Spleen (tissue), 11 donors: ENCODE data around the gene TRMT61A. TPM values are rescaled to one million over a fixed set of nuclear protein-coding genes. Genes with fewer than 3 reads are reported as not detected.

Source experiments
- DNase-seq: peaks from one replicate; pipeline ENCODE4 v3.0.0-alpha.2; 2020
- H3K27ac ChIP-seq, 8 donors: fragments of 200-600 bp; sonication (generic) in 7 of 8; 1 replicate in 4 of 8; 2 replicates in 4 of 8; pipeline versions ENCODE4 v1.5.0 to v1.8.0; 2016 to 2021; ENCODE audit warnings: inconsistent platforms in 4 of 8, mild to moderate bottlenecking in 4 of 8, moderate library complexity in 1 of 8
- H3K27me3 ChIP-seq, 7 donors: fragments of 200-600 bp; sonication (generic) in 6 of 7; replicated peaks in 1 of 7; 1 replicate in 4 of 7; 2 replicates in 3 of 7; pipeline versions ENCODE4 v1.5.0 to v1.8.0; 2016 to 2021; ENCODE audit warnings: inconsistent platforms in 3 of 7, mild to moderate bottlenecking in 1 of 7
- H3K36me3 ChIP-seq, 6 donors: fragments of 200-600 bp; sonication (generic) in 5 of 6; 1 replicate in 4 of 6; 2 replicates in 2 of 6; pipeline versions ENCODE4 v1.5.0 to v1.8.0; 2016 to 2021; ENCODE audit warnings: inconsistent platforms in 2 of 6
- H3K4me1 ChIP-seq, 6 donors: fragments of 200-600 bp; sonication (generic) in 5 of 6; 1 replicate in 3 of 6; 2 replicates in 3 of 6; pipeline versions ENCODE4 v1.5.0 to v1.8.0; 2016 to 2021; ENCODE audit warnings: inconsistent platforms in 3 of 6
- H3K4me3 ChIP-seq, 8 donors: fragments of 200-600 bp; sonication (generic) in 7 of 8; 1 replicate in 4 of 8; 2 replicates in 4 of 8; pipeline versions ENCODE4 v1.5.0 to v1.8.0; 2016 to 2021; ENCODE audit warnings: inconsistent platforms in 4 of 8, mild to moderate bottlenecking in 4 of 8, moderate library complexity in 2 of 8
- H3K9me3 ChIP-seq, 8 donors: fragments of 200-600 bp; sonication (generic) in 7 of 8; 1 replicate in 4 of 8; 2 replicates in 4 of 8; pipeline versions ENCODE4 v1.5.0 to v1.8.0; 2016 to 2021; ENCODE audit warnings: inconsistent platforms in 4 of 8
- POLR2A ChIP-seq, 3 donors: fragments of 450-650 bp; IDR thresholded peaks; one replicate each; pipeline ENCODE4 v1.5.1; 2017; ENCODE audit warnings: antibody characterized with exemption in 3 of 3, mild to moderate bottlenecking in 1 of 3
- POLR2AphosphoS5 ChIP-seq, 3 donors: sonication (generic); formaldehyde crosslinking; IDR thresholded peaks; one replicate each; pipeline ENCODE4 v1.5.1; 2017; ENCODE audit warnings: antibody characterized with exemption in 3 of 3
- WGBS, 5 donors: extraction: QIAGEN DNeasy Blood & Tissue Kit in 3 of 5; methylation state at CpG; one replicate each; pipeline versions ENCODE4 v1.1.5 to v1.1.7; 2013 to 2018; 5-methylcytosine and 5-hydroxymethylcytosine counted together
- intact Hi-C: fragments of 100-400 bp; cut with DNase I; formaldehyde crosslinking; loops from one replicate; pipeline ENCODE4 v1.15.0; 2023; ENCODE audit warnings: low total_unique reads
- polyA plus RNA-seq, 3 donors: library from polyadenylated mRNA; stranded (reverse); fragments of 200-250 nt; gene quantifications; one replicate each; pipeline ENCODE4 v1.2.1, GENCODE V29; 2013
- total RNA-seq, 7 donors: library from RNA; depleted of rRNA in 3 of 7; stranded (reverse); fragments of >200 nt in 3 of 7; fragmentation: NEBNext Ultra II Directional in 4 of 7; extraction: Animal tissue kit (Norgen Biotek cat#: 25700) in 4 of 7; gene quantifications; one replicate each; pipeline versions ENCODE4 v1.1.0 to v1.2.1, GENCODE V29; 2016 to 2021
- TF ChIP-seq, protein P1 (sequence below), 11 experiments: fragments of 200-600 bp in 7 of 11; fragments of 450-650 bp in 4 of 11; sonication (generic) in 4 of 11; IDR thresholded peaks in 8 of 11; conservative IDR thresholded peaks in 3 of 11; 1 replicate in 7 of 11; 2 replicates in 4 of 11; pipeline versions ENCODE4 v1.4.0 to v1.8.0; 2016 to 2021; ENCODE audit warnings: antibody characterized with exemption in 11 of 11, inconsistent platforms in 4 of 11, mild to moderate bottlenecking in 1 of 11
- donor health status: healthy with polysubstance abuse.
- donor health status: DM: no; HTN: no; CAD: no; lungs with moderate emphysema.
- donor health status: DM: no; HTN: no; CAD: no.
- donor health status: Bipolar disorder and iron deficiency.
- donor health status: healthy.
- donor health status: DM: no; HTN: no; CAD: no.
- donor health status: DM: yes; HTN: yes; CAD: no.

The TRMT61A gene
- total and polyA plus RNA-seq, 10 donors, result 8.0 to 14.2 (median 9.5) TPM

DNA sequence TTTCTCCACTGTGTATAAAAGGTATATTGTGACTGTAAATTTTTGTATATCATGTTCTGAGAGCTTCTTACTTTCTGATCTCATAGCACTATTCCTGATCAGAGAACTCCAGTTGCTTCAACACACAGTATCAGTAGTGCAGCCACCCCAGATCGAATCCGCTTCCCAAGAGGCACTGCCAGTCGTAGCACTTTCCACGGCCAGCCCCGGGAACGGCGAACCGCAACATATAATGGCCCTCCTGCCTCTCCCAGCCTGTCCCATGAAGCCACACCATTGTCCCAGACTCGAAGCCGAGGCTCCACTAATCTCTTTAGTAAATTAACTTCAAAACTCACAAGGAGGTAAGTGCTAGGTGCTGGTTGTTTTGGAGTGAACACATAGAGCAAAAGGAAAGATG, 37.3 kb upstream of the TRMT61A start:
- no peaks in the 10 kb centered on the region for H3K4me1 ChIP-seq
- TF ChIP-seq, protein P1, sequence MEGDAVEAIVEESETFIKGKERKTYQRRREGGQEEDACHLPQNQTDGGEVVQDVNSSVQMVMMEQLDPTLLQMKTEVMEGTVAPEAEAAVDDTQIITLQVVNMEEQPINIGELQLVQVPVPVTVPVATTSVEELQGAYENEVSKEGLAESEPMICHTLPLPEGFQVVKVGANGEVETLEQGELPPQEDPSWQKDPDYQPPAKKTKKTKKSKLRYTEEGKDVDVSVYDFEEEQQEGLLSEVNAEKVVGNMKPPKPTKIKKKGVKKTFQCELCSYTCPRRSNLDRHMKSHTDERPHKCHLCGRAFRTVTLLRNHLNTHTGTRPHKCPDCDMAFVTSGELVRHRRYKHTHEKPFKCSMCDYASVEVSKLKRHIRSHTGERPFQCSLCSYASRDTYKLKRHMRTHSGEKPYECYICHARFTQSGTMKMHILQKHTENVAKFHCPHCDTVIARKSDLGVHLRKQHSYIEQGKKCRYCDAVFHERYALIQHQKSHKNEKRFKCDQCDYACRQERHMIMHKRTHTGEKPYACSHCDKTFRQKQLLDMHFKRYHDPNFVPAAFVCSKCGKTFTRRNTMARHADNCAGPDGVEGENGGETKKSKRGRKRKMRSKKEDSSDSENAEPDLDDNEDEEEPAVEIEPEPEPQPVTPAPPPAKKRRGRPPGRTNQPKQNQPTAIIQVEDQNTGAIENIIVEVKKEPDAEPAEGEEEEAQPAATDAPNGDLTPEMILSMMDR (IDR thresholded peaks at IDR 0.05 in 8 of 11, conservative IDR thresholded peaks at IDR 0.05 in 3 of 11), result no peak
- no peak for TF ChIP-seq POLR2A (IDR thresholded peaks at IDR 0.05)
- H3K27ac ChIP-seq, result no peak overlapping the region
- WGBS, 5 donors, result 93 to 99% (median 96%) methylated on average over 10 of the region's 10 CpGs
- no peaks in the 10 kb centered on the region for H3K9me3 ChIP-seq
- no peak for DNase-seq
- H3K4me3 ChIP-seq, result no peak overlapping the region
- intact Hi-C loops, result no loop called here
- no peaks in the 10 kb centered on the region for H3K27me3 ChIP-seq
- peaks cover 0 to 100% (median 91%) of the 10 kb centered on the region in 6 donors for H3K36me3 ChIP-seq

DNA sequence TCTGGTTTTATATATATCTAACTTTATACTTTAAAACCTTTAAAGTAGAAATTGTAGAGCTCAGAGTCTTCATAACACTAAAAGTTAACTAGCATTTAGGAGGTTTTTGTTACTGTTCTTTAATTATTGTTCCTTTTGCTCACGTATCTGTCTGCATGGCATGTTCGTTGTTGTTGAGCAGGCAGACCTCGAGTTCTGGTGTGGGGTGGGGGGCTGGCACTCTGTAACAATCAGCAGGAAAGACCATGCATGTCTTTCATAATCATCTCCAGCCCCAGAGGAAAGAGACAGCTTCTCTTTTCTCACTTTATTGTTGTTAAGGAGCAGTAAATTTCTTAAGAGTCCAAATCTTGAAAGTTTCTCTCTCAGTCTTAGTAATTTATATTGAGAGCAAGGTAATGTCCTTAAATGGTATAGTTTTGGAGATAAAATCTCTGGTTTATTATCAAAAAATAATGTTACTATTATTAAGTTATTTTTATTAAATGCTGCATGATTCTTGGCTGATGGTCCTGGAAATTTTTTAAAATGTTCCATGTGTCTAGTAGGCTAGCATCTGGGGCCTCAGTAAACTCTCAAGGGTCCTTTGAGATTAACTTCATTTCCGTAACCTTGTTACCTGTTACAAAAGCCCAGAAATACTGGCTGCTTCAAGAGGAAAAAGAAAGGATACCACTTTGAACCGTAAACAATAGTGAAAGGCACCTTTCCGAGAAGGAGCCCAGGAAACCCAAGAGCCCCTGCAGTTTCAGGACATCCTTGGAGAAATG, 36.7 kb upstream of the TRMT61A start:
- WGBS, 5 donors, result 62 to 84% (median 74%) methylated on average over 6 of the region's 6 CpGs
- H3K4me1 ChIP-seq, result no peaks in the 10 kb centered on the region
- intact Hi-C loops, result no loop called here
- no peaks in the 10 kb centered on the region for H3K27me3 ChIP-seq
- H3K36me3 ChIP-seq, result peaks cover 0 to 100% (median 93%) of the 10 kb centered on the region in 6 donors
- no peaks in the 10 kb centered on the region for H3K9me3 ChIP-seq
- DNase-seq, result no peak
- TF ChIP-seq POLR2AphosphoS5 (IDR thresholded peaks at IDR 0.05), result no peak
- TF ChIP-seq POLR2A (IDR thresholded peaks at IDR 0.05), result no peak
- TF ChIP-seq, protein P1 (IDR thresholded peaks at IDR 0.05 in 8 of 11, conservative IDR thresholded peaks at IDR 0.05 in 3 of 11), result no peak
- H3K4me3 ChIP-seq, result no peak overlapping the region
- no peak overlapping the region for H3K27ac ChIP-seq

DNA sequence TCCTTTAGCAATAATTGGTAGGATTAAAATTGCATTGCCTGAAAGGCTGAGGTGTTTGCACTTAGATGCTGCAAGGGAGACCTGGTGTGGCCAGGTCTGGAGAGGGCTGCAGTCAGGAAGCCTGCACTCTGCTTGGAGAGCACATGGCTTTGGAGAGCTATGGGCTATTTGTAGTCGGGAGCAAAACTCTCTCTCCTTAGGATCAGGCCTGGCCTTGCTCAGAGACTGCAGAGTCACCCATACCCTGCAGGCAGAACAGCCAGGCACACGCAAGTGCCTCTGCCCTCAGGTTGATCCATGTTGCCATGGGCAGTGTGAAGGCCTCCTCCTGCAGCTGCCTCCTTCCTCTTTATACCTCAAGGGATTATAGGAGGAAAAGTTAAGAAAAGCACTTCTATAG, 33.1 kb upstream of the TRMT61A start:
- Histone ChIP-seq H3K9me3 (no peaks in the 10 kb centered on the region), H3K4me1 (peaks cover 0 to 12% (median 9%) of the 10 kb centered on the region in 6 donors), H3K27ac (peak overlapping the region in 1 of 8 donors; percentile 22), H3K36me3 (peaks cover 0 to 100% (median 75%) of the 10 kb centered on the region in 6 donors), H3K4me3 (no peak overlapping the region), H3K27me3 (no peaks in the 10 kb centered on the region)
- no peak for DNase-seq
- intact Hi-C loops, result no loop called here
- TF ChIP-seq POLR2AphosphoS5 (IDR thresholded peaks at IDR 0.05), result peak in 1 of 3 donors; percentile 8
- TF ChIP-seq POLR2A (IDR thresholded peaks at IDR 0.05), result no peak
- TF ChIP-seq, protein P1 (IDR thresholded peaks at IDR 0.05 in 8 of 11, conservative IDR thresholded peaks at IDR 0.05 in 3 of 11), result no peak
- WGBS, 5 donors, result 72 to 95% (median 85%) methylated on average over 2 of the region's 2 CpGs

DNA sequence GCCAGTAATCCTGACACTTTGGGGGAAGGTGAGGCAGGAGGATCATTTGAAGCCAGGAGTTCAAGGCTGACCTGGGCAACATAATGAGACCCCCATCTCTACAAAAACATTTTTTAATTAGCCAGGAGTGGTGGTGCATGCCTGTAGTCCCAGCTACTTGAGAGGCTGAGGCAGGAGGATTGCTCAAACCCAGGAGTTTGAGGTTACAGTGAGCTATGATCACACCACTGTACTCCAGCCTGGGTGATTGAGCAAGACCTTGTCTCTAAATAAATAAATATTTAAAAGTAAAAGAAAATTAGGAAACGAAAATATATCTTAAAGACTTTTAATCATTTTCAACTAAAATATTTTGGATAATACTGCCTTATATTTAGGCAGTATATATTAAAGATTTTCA, 32.2 kb upstream of the TRMT61A start:
- no peaks in the 10 kb centered on the region for H3K9me3 ChIP-seq
- WGBS, 5 donors, result 0 to 42% (median 34%) methylated on average over 1 of the region's 1 CpG
- H3K27me3 ChIP-seq, result no peaks in the 10 kb centered on the region
- no peak overlapping the region for H3K27ac ChIP-seq
- no peak for TF ChIP-seq POLR2A (IDR thresholded peaks at IDR 0.05)
- TF ChIP-seq, protein P1 (IDR thresholded peaks at IDR 0.05 in 8 of 11, conservative IDR thresholded peaks at IDR 0.05 in 3 of 11), result no peak
- no peak for TF ChIP-seq POLR2AphosphoS5 (IDR thresholded peaks at IDR 0.05)
- intact Hi-C loops, result no loop called here
- H3K36me3 ChIP-seq, result peaks cover 0 to 100% (median 76%) of the 10 kb centered on the region in 6 donors
- DNase-seq, result no peak
- no peak overlapping the region for H3K4me3 ChIP-seq
- peaks cover 0 to 21% (median 9%) of the 10 kb centered on the region in 6 donors for H3K4me1 ChIP-seq
